ENCODE results near the gene GGT6. TPM values are rescaled to one million over a fixed set of nuclear protein-coding genes. Genes with fewer than 3 reads are reported as not detected.

The GGT6 gene
- total RNA-seq, 1 experiment from 2014 or later, result not detected

DNA sequence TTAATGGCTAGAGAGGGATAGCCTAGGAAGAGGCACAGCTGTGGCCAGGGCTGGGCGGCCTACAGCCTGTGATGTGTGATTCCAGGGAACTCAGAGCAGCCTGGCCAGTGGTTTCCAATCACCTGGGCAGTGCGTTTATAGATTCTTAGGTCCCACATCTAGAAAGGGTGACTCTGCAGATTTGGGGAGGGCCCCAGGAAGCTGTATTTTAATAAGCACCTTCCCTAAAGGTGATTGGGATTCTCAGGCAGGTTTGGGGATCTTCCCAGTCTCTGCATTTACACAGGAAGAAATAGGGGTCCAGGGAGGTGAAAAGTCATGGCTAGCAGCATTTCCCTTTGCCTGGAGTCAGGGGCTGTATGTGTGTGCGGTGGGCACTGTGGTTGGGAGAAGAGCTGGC lies 52.2 kb downstream of the GGT6 start:
- Histone ChIP-seq H3K9me3 (ENCODE audit: low read depth, low read length, poor library complexity, severe bottlenecking) (no peaks in the 10 kb centered on the region), H3K27me3 (replicated peaks; ENCODE audit: insufficient read depth, low read depth, low read length, poor library complexity) (no peaks in the 10 kb centered on the region), H3K4me1 (ENCODE audit: insufficient read depth, low read length, poor library complexity, severe bottlenecking) (no peaks in the 10 kb centered on the region), H3K4me3 (ENCODE audit: low read depth, low read length, poor library complexity, severe bottlenecking) (no peak overlapping the region), H3K36me3 (ENCODE audit: insufficient read depth, low read length, poor library complexity, severe bottlenecking) (no peaks in the 10 kb centered on the region), H3K27ac (ENCODE audit: low read depth, low read length, poor library complexity, severe bottlenecking) (no peak overlapping the region)
- ChIA-PET CTCF (no interaction called here), POLR2A (ENCODE audit: low non-redundant PET) (no interaction called here)
- DNase-seq (ENCODE audit: low spot score), result no peak
- TF ChIP-seq, protein P1, sequence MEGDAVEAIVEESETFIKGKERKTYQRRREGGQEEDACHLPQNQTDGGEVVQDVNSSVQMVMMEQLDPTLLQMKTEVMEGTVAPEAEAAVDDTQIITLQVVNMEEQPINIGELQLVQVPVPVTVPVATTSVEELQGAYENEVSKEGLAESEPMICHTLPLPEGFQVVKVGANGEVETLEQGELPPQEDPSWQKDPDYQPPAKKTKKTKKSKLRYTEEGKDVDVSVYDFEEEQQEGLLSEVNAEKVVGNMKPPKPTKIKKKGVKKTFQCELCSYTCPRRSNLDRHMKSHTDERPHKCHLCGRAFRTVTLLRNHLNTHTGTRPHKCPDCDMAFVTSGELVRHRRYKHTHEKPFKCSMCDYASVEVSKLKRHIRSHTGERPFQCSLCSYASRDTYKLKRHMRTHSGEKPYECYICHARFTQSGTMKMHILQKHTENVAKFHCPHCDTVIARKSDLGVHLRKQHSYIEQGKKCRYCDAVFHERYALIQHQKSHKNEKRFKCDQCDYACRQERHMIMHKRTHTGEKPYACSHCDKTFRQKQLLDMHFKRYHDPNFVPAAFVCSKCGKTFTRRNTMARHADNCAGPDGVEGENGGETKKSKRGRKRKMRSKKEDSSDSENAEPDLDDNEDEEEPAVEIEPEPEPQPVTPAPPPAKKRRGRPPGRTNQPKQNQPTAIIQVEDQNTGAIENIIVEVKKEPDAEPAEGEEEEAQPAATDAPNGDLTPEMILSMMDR (conservative IDR thresholded peaks at IDR 0.05; ENCODE audit: low read depth, low read length), result no peak
- TF ChIP-seq EZH2 (IDR thresholded peaks at IDR 0.05; ENCODE audit: borderline replicate concordance, low read depth, low read length, poor library complexity, severe bottlenecking), result no peak
- intact Hi-C loops (cut with micrococcal nuclease; ENCODE audit: unreplicated experiment), result no loop called here
- no TSS peak for BruUV-seq (replicated peaks)

DNA sequence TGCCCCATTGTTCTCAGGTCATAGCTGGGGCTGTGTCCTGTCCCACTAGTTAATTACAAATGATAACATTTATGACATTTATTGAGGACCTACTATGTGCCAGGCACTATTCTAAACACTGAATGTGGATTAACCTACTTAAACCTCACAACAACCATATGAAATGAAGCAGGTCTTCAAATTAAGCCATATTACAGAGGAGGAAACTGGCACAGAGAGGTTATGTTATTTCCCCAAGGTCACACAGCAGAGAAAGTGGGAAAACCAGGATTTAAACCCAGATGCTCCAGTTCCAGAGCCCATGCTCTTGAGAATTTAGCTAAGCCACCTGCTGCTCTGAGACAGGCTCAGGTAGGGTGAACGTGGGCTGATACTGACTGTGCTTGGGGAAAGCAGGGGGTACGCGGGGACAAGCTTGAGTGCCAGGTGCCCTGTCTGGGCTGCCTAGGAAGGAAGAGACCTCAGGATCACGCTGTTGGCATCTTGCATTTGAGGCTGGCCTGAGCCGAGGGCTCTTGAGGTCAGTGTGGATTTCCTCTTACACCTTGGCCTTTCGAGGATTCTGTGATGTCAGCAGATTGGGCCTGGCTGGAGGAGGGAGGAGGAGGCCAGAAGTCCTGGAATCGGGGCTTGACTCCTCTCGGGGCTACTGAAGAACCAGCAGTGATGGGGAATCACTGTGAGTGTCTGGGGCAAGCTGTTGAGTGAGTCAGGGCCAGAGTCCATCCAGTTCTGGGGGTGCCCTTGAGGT lies 52.8 kb downstream of the GGT6 start:
- intact Hi-C loops (cut with micrococcal nuclease; ENCODE audit: unreplicated experiment), result no loop called here
- Histone ChIP-seq H3K36me3 (ENCODE audit: insufficient read depth, low read length, poor library complexity, severe bottlenecking) (no peaks in the 10 kb centered on the region), H3K27me3 (replicated peaks; ENCODE audit: insufficient read depth, low read depth, low read length, poor library complexity) (no peaks in the 10 kb centered on the region), H3K4me3 (ENCODE audit: low read depth, low read length, poor library complexity, severe bottlenecking) (no peak overlapping the region), H3K27ac (ENCODE audit: low read depth, low read length, poor library complexity, severe bottlenecking) (no peak overlapping the region), H3K4me1 (ENCODE audit: insufficient read depth, low read length, poor library complexity, severe bottlenecking) (no peaks in the 10 kb centered on the region), H3K9me3 (ENCODE audit: low read depth, low read length, poor library complexity, severe bottlenecking) (no peaks in the 10 kb centered on the region)
- BruUV-seq (replicated peaks), result no TSS peak
- no peak for TF ChIP-seq EZH2 (IDR thresholded peaks at IDR 0.05; ENCODE audit: borderline replicate concordance, low read depth, low read length, poor library complexity, severe bottlenecking)
- TF ChIP-seq, protein P1 (conservative IDR thresholded peaks at IDR 0.05; ENCODE audit: low read depth, low read length), result no peak
- ChIA-PET CTCF (no interaction called here), POLR2A (ENCODE audit: low non-redundant PET) (no interaction called here)
- DNase-seq (ENCODE audit: low spot score), result no peak

Other genes starting within 250 kb of the GGT6 start
- gene UBE2G1, start 193.9 kb downstream of the GGT6 start, total RNA-seq (2021), result 107 and 114 TPM in 2 replicates
- gene SPNS3, start 126.6 kb downstream of the GGT6 start, total RNA-seq (2021), result not detected in 2 replicates
- gene SPNS2, start 61.7 kb downstream of the GGT6 start, total RNA-seq (2021), result not detected in 2 replicates
- 163 and 177 TPM in 2 replicates for gene MYBBP1A, start 5.2 kb downstream of the GGT6 start, total RNA-seq (2021)
- gene SMTNL2, start 24.0 kb upstream of the GGT6 start, total RNA-seq (2021), result not detected in 2 replicates
- gene ALOX15, start 81.1 kb upstream of the GGT6 start, total RNA-seq (2021), result 0.13 TPM in 1 of 2 replicates, not detected in the other
- gene PELP1, start 143.6 kb upstream of the GGT6 start, total RNA-seq (2021), result 142 and 161 TPM in 2 replicates
- gene ARRB2, start 150.1 kb upstream of the GGT6 start, total RNA-seq (2021), result 82.2 and 100 TPM in 2 replicates
- 13.7 and 22.5 TPM in 2 replicates for gene MED11, start 170.9 kb upstream of the GGT6 start, total RNA-seq (2021)
- gene ZMYND15, start 179.3 kb upstream of the GGT6 start, total RNA-seq (2021), result 0.17 and 0.37 TPM in 2 replicates
- 4.0 and 6.0 TPM in 2 replicates for gene CXCL16, start 179.4 kb upstream of the GGT6 start, total RNA-seq (2021)
- not detected in 2 replicates for gene TM4SF5, start 211.3 kb upstream of the GGT6 start, total RNA-seq (2021)
- gene VMO1, start 225.8 kb upstream of the GGT6 start, total RNA-seq (2021), result 28.6 and 39.7 TPM in 2 replicates
- not detected in 2 replicates for gene GLTPD2, start 228.4 kb upstream of the GGT6 start, total RNA-seq (2021)
- 332 and 371 TPM in 2 replicates for gene PSMB6, start 235.6 kb upstream of the GGT6 start, total RNA-seq (2021)
- 20.1 and 31.7 TPM in 2 replicates for gene PLD2, start 246.6 kb upstream of the GGT6 start, total RNA-seq (2021)

Data from A673 (cell line).